Nephron progenitor cell (in vitro differentiated cells): ENCODE results near the gene CTNNA3.
A peak's percentile ranks its signal among the peaks of the same experiment; 100 is the strongest.

Experiments used
- DNase-seq: peaks from one replicate; pipeline ENCODE4 v3.0.0; 2021
- H3K27ac Mint-ChIP-seq: 2 replicates; pipeline ENCODE4 v1.8.0; 2021; ENCODE audit warnings: mild to moderate bottlenecking, moderate library complexity, mixed read lengths
- H3K27me3 Mint-ChIP-seq: 2 replicates; pipeline ENCODE4 v1.8.0; 2021; ENCODE audit warnings: mild to moderate bottlenecking, low read depth, mixed read lengths; ENCODE audit not compliant: poor library complexity
- H3K36me3 Mint-ChIP-seq: 2 replicates; pipeline ENCODE4 v1.8.0; 2021; ENCODE audit warnings: low read depth, mixed read lengths
- H3K4me1 Mint-ChIP-seq: 2 replicates; pipeline ENCODE4 v1.8.0; 2021; ENCODE audit warnings: mixed read lengths
- H3K4me3 Mint-ChIP-seq: 2 replicates; pipeline ENCODE4 v1.8.0; 2021; ENCODE audit warnings: mild to moderate bottlenecking, moderate library complexity, mixed read lengths
- H3K9me3 Mint-ChIP-seq: 2 replicates; pipeline ENCODE4 v1.8.0; 2021; ENCODE audit warnings: mild to moderate bottlenecking, moderate library complexity, mixed read lengths
- CTCF ChIP-seq: fragments of 200-600 bp; sonication (generic); IDR thresholded peaks from 2 replicates; pipeline ENCODE4 v1.5.0; 2021; ENCODE audit warnings: antibody characterized with exemption

Gene CTNNA3

GRCh38 chr10:67306588-67307205 lies 389.3 kb downstream of the CTNNA3 start:
- peaks cover 33% of the 10 kb centered on the region for H3K9me3 Mint-ChIP-seq
- peaks cover 2% of the 10 kb centered on the region for H3K27me3 Mint-ChIP-seq
- DNase-seq, result no peak
- peaks cover 5% of the 10 kb centered on the region for H3K4me1 Mint-ChIP-seq
- no peak overlapping the region for H3K4me3 Mint-ChIP-seq
- no peak overlapping the region for H3K27ac Mint-ChIP-seq
- peak; percentile 35 for TF ChIP-seq CTCF
- peaks cover 22% of the 10 kb centered on the region for H3K36me3 Mint-ChIP-seq

GRCh38 chr10:67302701-67303100 lies 393.3 kb downstream of the CTNNA3 start:
- H3K27ac Mint-ChIP-seq, result no peak overlapping the region
- no peak for TF ChIP-seq CTCF
- peaks cover 8% of the 10 kb centered on the region for H3K9me3 Mint-ChIP-seq
- H3K27me3 Mint-ChIP-seq, result no peaks in the 10 kb centered on the region
- peaks cover 4% of the 10 kb centered on the region for H3K4me1 Mint-ChIP-seq
- no peak for DNase-seq
- no peak overlapping the region for H3K4me3 Mint-ChIP-seq
- H3K36me3 Mint-ChIP-seq, result peaks cover 4% of the 10 kb centered on the region

- no peak for TF ChIP-seq CTCF
- H3K4me3 Mint-ChIP-seq, result no peak overlapping the region
- H3K27me3 Mint-ChIP-seq, result no peaks in the 10 kb centered on the region
- no peak overlapping the region for H3K27ac Mint-ChIP-seq
- H3K36me3 Mint-ChIP-seq, result no peaks in the 10 kb centered on the region
- H3K4me1 Mint-ChIP-seq, result peaks cover 7% of the 10 kb centered on the region
- DNase-seq, result no peak
- no peaks in the 10 kb centered on the region for H3K9me3 Mint-ChIP-seq
Measured at GRCh38 chr10:67299761-67300160, 396.2 kb downstream of the CTNNA3 start.

- Mint-ChIP-seq H3K36me3 (no peaks in the 10 kb centered on the region), H3K27me3 (no peaks in the 10 kb centered on the region), H3K4me1 (peaks cover 7% of the 10 kb centered on the region), H3K9me3 (no peaks in the 10 kb centered on the region), H3K4me3 (no peak overlapping the region), H3K27ac (no peak overlapping the region)
- no peak for DNase-seq
- TF ChIP-seq CTCF, result no peak
Measured at GRCh38 chr10:67297637-67298181, 398.3 kb downstream of the CTNNA3 start.

- H3K27ac Mint-ChIP-seq, result no peak overlapping the region
- no peaks in the 10 kb centered on the region for H3K9me3 Mint-ChIP-seq
- peaks cover 7% of the 10 kb centered on the region for H3K4me1 Mint-ChIP-seq
- DNase-seq, result no peak
- H3K27me3 Mint-ChIP-seq, result no peaks in the 10 kb centered on the region
- no peak for TF ChIP-seq CTCF
- H3K36me3 Mint-ChIP-seq, result no peaks in the 10 kb centered on the region
- H3K4me3 Mint-ChIP-seq, result no peak overlapping the region
Measured at GRCh38 chr10:67296926-67297325, 399.1 kb downstream of the CTNNA3 start.
